H1 (cell line): ENCODE results near the gene RFX2. TPM values are rescaled to one million over a fixed set of nuclear protein-coding genes. Genes with fewer than 3 reads are reported as not detected.

Source experiments
- EGR1 ChIP-seq: IDR thresholded peaks from 2 replicates; pipeline ENCODE4 v1.6.1; 2011; ENCODE audit warnings: low read depth, low read length, borderline replicate concordance
- HDAC6 ChIP-seq: IDR thresholded peaks from one replicate; pipeline ENCODE4 v1.7.1; 2012; ENCODE audit warnings: low read depth, mild to moderate bottlenecking, inconsistent platforms, low read length, moderate library complexity
- JUN ChIP-seq: IDR thresholded peaks from 2 replicates; pipeline ENCODE4 v1.6.1; 2011; ENCODE audit warnings: low read depth, mild to moderate bottlenecking, improper control_type of control experiment, low read length
- POLR2A ChIP-seq, 2 experiments: IDR thresholded peaks; 1 replicate in 1 of 2; 2 replicates in 1 of 2; pipeline ENCODE4 v1.6.1; 2011; ENCODE audit warnings: low read depth in 2 of 2, low read length in 2 of 2, mild to moderate bottlenecking in 2 of 2; ENCODE audit errors: control extremely low read depth in 1 of 2
- RAD21 ChIP-seq, 2 experiments: IDR thresholded peaks in 1 of 2; conservative IDR thresholded peaks in 1 of 2; 2 replicates each; pipeline ENCODE4 v1.6.1; 2011; ENCODE audit warnings: low read depth in 2 of 2, low read length in 2 of 2, improper control_type of control experiment in 1 of 2, inconsistent platforms in 1 of 2, mild to moderate bottlenecking in 1 of 2, moderate library complexity in 1 of 2
- polyA plus RNA-seq, 7 experiments: library from polyadenylated mRNA; depleted of rRNA in 3 of 7; stranded (reverse) in 5 of 7; unstranded in 2 of 7; fragments of >200 nt in 5 of 7; fragments of 200-250 nt in 2 of 7; gene quantifications; 1 replicate in 5 of 7; 2 replicates in 1 of 7; 4 replicates in 1 of 7; pipeline versions ENCODE4 v1.2.1 to v1.2.3, GENCODE V29; 2011 to 2013; ENCODE audit warnings: missing spikeins in 2 of 7, mixed read lengths in 2 of 7
- total RNA-seq: library from RNA; stranded (reverse); fragmentation: NEBNext Ultra II Directional; extraction: Animal tissue kit (Norgen Biotek cat#: 25700); gene quantifications from 2 replicates; pipeline ENCODE4 v1.2.1, GENCODE V29; 2021
- TF ChIP-seq, protein P1 (sequence below), 3 experiments: IDR thresholded peaks; 1 replicate in 2 of 3; 2 replicates in 1 of 3; pipeline versions ENCODE4 v1.5.1 to v1.6.1; 2011; ENCODE audit warnings: low read length in 3 of 3, mild to moderate bottlenecking in 3 of 3, inconsistent platforms in 2 of 3, low read depth in 1 of 3, moderate library complexity in 1 of 3; ENCODE audit not compliant: insufficient read depth in 1 of 3; ENCODE audit errors: control extremely low read depth in 1 of 3
- TF ChIP-seq, protein P2 (sequence below): IDR thresholded peaks from 2 replicates; pipeline ENCODE4 v1.6.1; 2012; ENCODE audit warnings: inconsistent platforms

RFX2 gene
- total and polyA plus RNA-seq, 2 of the 8 experiments (the other 6 are each of a cell fraction or from before 2014, with no cell fraction given) = 4.8 to 5.3 TPM

DNA sequence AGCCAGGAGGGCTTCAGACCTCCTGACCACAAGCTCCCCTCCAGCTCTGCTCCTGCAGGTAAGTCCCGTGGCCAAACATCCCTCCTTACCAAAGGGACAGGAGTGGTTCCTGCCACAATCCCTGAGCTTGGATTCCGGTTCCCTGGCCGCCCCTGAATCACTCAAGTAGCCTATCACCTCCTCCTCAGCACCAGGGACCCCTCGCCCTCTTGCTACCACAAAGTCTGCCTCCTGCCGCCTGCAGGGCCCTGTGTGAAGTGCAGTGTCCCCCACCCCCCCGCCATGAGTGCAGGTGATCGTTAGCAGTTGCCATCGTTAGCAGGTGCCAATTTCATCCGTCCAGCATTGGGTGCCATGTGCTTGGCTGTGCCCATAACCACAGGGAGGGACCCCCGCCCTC lies 91.5 kb downstream of the RFX2 start (continued):
- TF ChIP-seq, protein P1, sequence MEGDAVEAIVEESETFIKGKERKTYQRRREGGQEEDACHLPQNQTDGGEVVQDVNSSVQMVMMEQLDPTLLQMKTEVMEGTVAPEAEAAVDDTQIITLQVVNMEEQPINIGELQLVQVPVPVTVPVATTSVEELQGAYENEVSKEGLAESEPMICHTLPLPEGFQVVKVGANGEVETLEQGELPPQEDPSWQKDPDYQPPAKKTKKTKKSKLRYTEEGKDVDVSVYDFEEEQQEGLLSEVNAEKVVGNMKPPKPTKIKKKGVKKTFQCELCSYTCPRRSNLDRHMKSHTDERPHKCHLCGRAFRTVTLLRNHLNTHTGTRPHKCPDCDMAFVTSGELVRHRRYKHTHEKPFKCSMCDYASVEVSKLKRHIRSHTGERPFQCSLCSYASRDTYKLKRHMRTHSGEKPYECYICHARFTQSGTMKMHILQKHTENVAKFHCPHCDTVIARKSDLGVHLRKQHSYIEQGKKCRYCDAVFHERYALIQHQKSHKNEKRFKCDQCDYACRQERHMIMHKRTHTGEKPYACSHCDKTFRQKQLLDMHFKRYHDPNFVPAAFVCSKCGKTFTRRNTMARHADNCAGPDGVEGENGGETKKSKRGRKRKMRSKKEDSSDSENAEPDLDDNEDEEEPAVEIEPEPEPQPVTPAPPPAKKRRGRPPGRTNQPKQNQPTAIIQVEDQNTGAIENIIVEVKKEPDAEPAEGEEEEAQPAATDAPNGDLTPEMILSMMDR (IDR thresholded peaks at IDR 0.05; ENCODE audit: control extremely low read depth in 1 of 3, insufficient read depth in 1 of 3, low read depth in 1 of 3, low read length in 3 of 3) = peak; percentile 75 to 87 (median 80)
- TF ChIP-seq EGR1 (no peak), RAD21 (IDR thresholded peaks at IDR 0.05 in 1 of 2, conservative IDR thresholded peaks at IDR 0.05 in 1 of 2; ENCODE audit: low read depth in 2 of 2, low read length in 2 of 2) (peak; percentile 52 to 60), JUN (no peak), HDAC6 (no peak), POLR2A (IDR thresholded peaks at IDR 0.05; ENCODE audit: control extremely low read depth in 1 of 2, low read depth in 2 of 2, low read length in 2 of 2) (no peak)
- TF ChIP-seq, protein P2, sequence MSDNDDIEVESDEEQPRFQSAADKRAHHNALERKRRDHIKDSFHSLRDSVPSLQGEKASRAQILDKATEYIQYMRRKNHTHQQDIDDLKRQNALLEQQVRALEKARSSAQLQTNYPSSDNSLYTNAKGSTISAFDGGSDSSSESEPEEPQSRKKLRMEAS = peak; percentile 46; the same call in 1 of the 2 replicates
- TF ChIP-seq, all 59 proteins: peak for 3
